Prostate gland (tissue), 2 donors: ENCODE results near the gene ULK1. TPM values are rescaled to one million over a fixed set of nuclear protein-coding genes. Genes with fewer than 3 reads are reported as not detected.

Experiments used
- DNase-seq: peaks from one replicate; pipeline ENCODE4 v3.0.0-alpha.2; 2019; ENCODE audit warnings: low spot score
- H3K27ac ChIP-seq, 2 donors: fragments of 200-600 bp; sonication (generic); 2 replicates each; pipeline ENCODE4 v1.5.1; 2017 to 2019
- H3K27me3 ChIP-seq: fragments of 200-600 bp; sonication (generic); replicated peaks from 2 replicates; pipeline ENCODE4 v1.5.1; 2019; ENCODE audit not compliant: insufficient read depth
- H3K36me3 ChIP-seq, 2 donors: fragments of 200-600 bp; sonication (generic); 1 replicate in 1 of 2; 2 replicates in 1 of 2; pipeline versions ENCODE4 v1.5.1 to v1.8.1; 2017 to 2019
- H3K4me1 ChIP-seq: fragments of 200-600 bp; sonication (generic); replicated peaks from 2 replicates; pipeline ENCODE4 v1.5.1; 2019
- H3K4me3 ChIP-seq, 2 donors: fragments of 200-600 bp; sonication (generic); 2 replicates each; pipeline ENCODE4 v1.5.1; 2017 to 2019
- H3K9me3 ChIP-seq: fragments of 200-600 bp; sonication (generic); 2 replicates; pipeline ENCODE4 v1.5.1; 2017
- CTCF ChIP-seq, 4 experiments: fragments of 200-600 bp in 2 of 4; fragments of 450-650 bp in 2 of 4; sonication (generic) in 2 of 4; IDR thresholded peaks; 1 replicate in 3 of 4; 2 replicates in 1 of 4; pipeline ENCODE4 v1.5.1; 2016 to 2019; ENCODE audit warnings: antibody characterized with exemption in 4 of 4, mild to moderate bottlenecking in 2 of 4, moderate library complexity in 2 of 4
- POLR2A ChIP-seq: fragments of 450-650 bp; IDR thresholded peaks from one replicate; pipeline ENCODE4 v1.6.1; 2016; ENCODE audit warnings: antibody characterized with exemption, mild to moderate bottlenecking
- POLR2AphosphoS5 ChIP-seq: sonication (generic); formaldehyde crosslinking; IDR thresholded peaks from one replicate; pipeline ENCODE4 v1.6.1; 2017; ENCODE audit warnings: antibody characterized with exemption
- WGBS: methylation state at CpG from one replicate; pipeline ENCODE4 v1.1.5; 2018; 5-methylcytosine and 5-hydroxymethylcytosine counted together
- intact Hi-C: fragments of 100-400 bp; cut with DNase I; formaldehyde crosslinking; loops from one replicate; pipeline ENCODE4 v1.14.2; 2022
- total RNA-seq, 2 donors: library from RNA; depleted of rRNA; stranded (reverse); fragments of >200 nt; gene quantifications; one replicate each; pipeline ENCODE4 v1.1.0, GENCODE V29; 2016

Gene ULK1
- total RNA-seq, 2 donors from 2014 or later, result 26.2 to 62.5 TPM

GRCh38 chr12:131896080-131896810 lies 1.8 kb downstream of the ULK1 start:
- Histone ChIP-seq H3K27me3 (no peaks in the 10 kb centered on the region), H3K27ac (peak overlapping the region; percentile 99 to 100), H3K9me3 (no peaks in the 10 kb centered on the region), H3K4me3 (peak overlapping the region; percentile 62 to 78), H3K4me1 (no peaks in the 10 kb centered on the region), H3K36me3 (no peaks in the 10 kb centered on the region)
- no peak for TF ChIP-seq CTCF (IDR thresholded peaks at IDR 0.05)
- TF ChIP-seq POLR2AphosphoS5, result peak; percentile 86
- TF ChIP-seq POLR2A, result peak; percentile 100
- under 1% methylated on average over 13 of the region's 39 CpGs for WGBS
- intact Hi-C loops, result loop anchor here (1.0 kb wide), 1 partner anchor 53 kb away; the partner anchor contains the start of gene EP400
- peak; percentile 95 for DNase-seq

GRCh38 chr12:131896811-131897270 lies 2.4 kb downstream of the ULK1 start:
- WGBS, result 56% methylated on average over 14 of the region's 14 CpGs
- H3K27ac ChIP-seq, result peak overlapping the region; percentile 99 to 100
- no peaks in the 10 kb centered on the region for H3K27me3 ChIP-seq
- no peak for DNase-seq
- no peaks in the 10 kb centered on the region for H3K36me3 ChIP-seq
- no peak for TF ChIP-seq POLR2AphosphoS5
- TF ChIP-seq CTCF (IDR thresholded peaks at IDR 0.05), result no peak
- TF ChIP-seq POLR2A, result no peak
- H3K4me3 ChIP-seq, result peak overlapping the region; percentile 62 to 78
- intact Hi-C loops, result loop anchor here (1.0 kb wide), 1 partner anchor 52 kb away; the partner anchor contains the start of gene EP400
- H3K4me1 ChIP-seq, result peaks cover 4% of the 10 kb centered on the region
- no peaks in the 10 kb centered on the region for H3K9me3 ChIP-seq

GRCh38 chr12:131897276-131897675 lies 2.9 kb downstream of the ULK1 start:
- H3K9me3 ChIP-seq, result no peaks in the 10 kb centered on the region
- 86% methylated on average over 18 of the region's 18 CpGs for WGBS
- H3K27me3 ChIP-seq, result no peaks in the 10 kb centered on the region
- peaks cover 8% of the 10 kb centered on the region for H3K4me1 ChIP-seq
- intact Hi-C loops, result no loop called here
- peak overlapping the region; percentile 99 to 100 for H3K27ac ChIP-seq
- no peak for DNase-seq
- TF ChIP-seq CTCF (IDR thresholded peaks at IDR 0.05), result no peak
- no peak for TF ChIP-seq POLR2A
- TF ChIP-seq POLR2AphosphoS5, result no peak
- no peaks in the 10 kb centered on the region for H3K36me3 ChIP-seq
- peak overlapping the region in 1 of 2 donors; percentile 78 for H3K4me3 ChIP-seq

- peaks cover 8% of the 10 kb centered on the region for H3K4me1 ChIP-seq
- no peak overlapping the region for H3K4me3 ChIP-seq
- no peak for TF ChIP-seq POLR2AphosphoS5
- no peak for TF ChIP-seq POLR2A
- TF ChIP-seq CTCF (IDR thresholded peaks at IDR 0.05), result no peak
- intact Hi-C loops, result no loop called here
- H3K27me3 ChIP-seq, result no peaks in the 10 kb centered on the region
- 80% methylated on average over 9 of the region's 9 CpGs for WGBS
- DNase-seq, result no peak
- no peaks in the 10 kb centered on the region for H3K9me3 ChIP-seq
- no peaks in the 10 kb centered on the region for H3K36me3 ChIP-seq
- no peak overlapping the region for H3K27ac ChIP-seq
Measured at GRCh38 chr12:131897875-131898274, 3.5 kb downstream of the ULK1 start.

- H3K4me3 ChIP-seq, result no peak overlapping the region
- intact Hi-C loops, result no loop called here
- 88% methylated on average over 5 of the region's 6 CpGs for WGBS
- H3K27me3 ChIP-seq, result no peaks in the 10 kb centered on the region
- no peak overlapping the region for H3K27ac ChIP-seq
- TF ChIP-seq POLR2AphosphoS5, result no peak
- TF ChIP-seq CTCF (IDR thresholded peaks at IDR 0.05), result no peak
- no peak for TF ChIP-seq POLR2A
- H3K9me3 ChIP-seq, result no peaks in the 10 kb centered on the region
- no peaks in the 10 kb centered on the region for H3K36me3 ChIP-seq
- no peak for DNase-seq
- peaks cover 8% of the 10 kb centered on the region for H3K4me1 ChIP-seq
Measured at GRCh38 chr12:131900397-131900796, 6.0 kb downstream of the ULK1 start.
